Putamen (tissue), 1 donor: Measurements from ENCODE around the gene RAB3C.

ENCODE experiments used
- DNase-seq: peaks from one replicate; pipeline ENCODE4 v3.0.0-alpha.2; 2016; ENCODE audit warnings: low spot score

Gene RAB3C

DNA sequence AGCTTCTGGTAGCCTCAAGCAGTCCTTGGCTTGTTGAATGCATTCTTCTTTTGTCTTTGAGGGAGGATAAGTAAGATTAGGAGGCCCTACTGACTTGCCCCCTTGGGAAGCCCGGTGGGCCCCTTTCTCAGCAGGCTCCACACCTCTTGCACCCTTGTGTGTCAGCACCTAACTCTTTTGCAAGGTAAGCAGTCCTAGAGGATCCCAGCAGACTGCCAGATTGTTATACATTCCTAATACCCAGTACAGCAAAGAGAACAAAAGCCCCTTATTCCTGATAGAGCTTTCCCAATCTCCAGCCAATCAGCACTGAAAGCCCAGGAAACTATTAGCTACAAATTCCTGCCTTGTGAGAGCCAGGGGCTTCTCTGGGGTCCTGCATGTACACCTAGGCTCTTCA, 152.8 kb downstream of the RAB3C start:
- DNase-seq: no peak

DNA sequence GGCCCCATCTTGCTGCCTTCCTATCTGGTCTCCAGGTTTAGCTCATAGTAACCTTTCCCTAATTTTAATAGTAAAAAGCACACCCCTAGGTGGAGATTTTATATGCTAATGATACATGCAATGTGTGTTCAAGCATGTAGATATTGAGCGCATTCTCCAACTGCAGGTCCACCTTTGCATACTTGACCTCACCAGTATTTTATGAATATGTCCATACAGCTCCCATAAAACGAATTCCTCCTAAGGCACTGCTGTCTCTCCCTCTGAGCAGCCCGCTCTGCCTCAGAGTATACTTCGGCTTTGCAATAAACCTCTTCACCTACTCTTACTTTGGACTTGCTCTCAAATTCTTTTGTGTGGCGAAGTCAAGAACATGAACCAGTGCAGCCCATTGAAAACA, 153.3 kb downstream of the RAB3C start:
- no peak for DNase-seq

DNA sequence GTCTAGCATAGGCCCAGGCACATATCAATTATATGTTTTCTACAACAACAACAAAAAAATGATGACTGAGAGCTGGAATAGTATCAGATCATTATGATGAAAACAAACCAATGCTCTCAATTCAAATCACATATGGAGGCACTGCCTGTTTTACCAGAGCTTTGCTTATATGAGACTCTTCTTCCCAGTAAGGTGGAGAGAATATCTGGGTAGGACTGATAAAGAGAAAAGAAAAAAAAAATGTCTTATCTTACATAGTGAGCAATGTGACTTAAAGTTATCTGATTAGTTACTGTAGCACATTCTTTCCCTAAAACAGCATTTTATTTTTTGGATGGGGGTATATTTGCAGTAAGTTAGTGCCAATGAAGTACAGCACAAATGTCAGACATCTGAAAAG, 154.8 kb downstream of the RAB3C start:
- DNase-seq: no peak

DNA sequence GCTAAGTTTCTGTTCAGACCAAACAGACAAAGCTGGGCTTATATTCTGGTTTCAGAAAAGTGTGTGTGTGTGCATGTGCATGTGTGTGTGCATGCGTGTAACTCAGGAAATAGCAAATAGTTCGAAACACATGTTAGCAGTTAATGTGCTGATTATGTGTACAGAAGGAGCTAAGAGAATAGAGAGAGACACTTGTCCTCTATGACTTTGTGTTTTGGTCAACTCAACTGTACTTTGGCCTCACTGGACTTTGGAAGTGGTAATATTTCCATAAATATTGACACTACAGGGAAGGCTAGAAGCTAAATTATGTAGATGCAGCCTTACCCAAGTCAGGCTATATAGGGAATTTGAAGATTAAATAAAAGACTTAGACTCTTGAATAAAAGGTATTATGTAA, 155.5 kb downstream of the RAB3C start:
- DNase-seq: no peak

DNA sequence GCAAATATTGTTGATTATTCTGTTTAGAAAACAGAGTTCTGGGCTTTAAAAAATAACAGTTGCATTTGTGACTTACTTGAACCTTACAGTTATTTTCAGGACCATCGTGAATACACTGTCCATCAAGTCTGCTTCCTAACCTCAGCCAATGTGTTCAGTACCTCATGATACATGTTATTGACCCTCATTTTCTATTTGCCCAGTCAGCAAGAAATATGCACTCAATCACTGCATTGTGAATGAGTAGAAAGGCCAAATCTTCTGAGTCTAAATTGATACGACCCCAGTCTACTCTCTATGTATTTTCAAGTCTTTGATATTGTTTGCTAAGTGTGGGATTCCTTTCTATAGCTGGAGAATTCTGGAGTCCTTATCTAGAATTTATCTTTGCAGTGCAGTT, 156.2 kb downstream of the RAB3C start:
- DNase-seq: no peak

DNA sequence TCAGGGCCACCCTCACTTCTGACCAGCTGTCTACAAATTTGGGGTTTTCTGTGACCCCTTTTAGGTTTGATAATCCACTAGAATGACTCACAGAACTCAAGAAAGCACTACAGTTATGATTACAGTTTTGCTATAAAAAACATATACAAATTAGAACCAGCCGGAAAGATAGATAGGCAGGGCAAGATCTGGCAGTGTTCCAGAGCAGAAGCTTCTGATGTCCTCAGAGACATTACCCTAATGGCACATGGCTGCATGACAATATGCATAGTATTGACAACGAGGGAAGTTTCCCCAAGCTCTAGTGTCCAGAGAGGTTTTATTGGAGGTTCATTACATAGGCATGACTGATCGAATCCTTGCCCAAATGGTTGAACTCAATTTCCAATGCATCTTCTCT, 158.1 kb downstream of the RAB3C start:
- no peak for DNase-seq

DNA sequence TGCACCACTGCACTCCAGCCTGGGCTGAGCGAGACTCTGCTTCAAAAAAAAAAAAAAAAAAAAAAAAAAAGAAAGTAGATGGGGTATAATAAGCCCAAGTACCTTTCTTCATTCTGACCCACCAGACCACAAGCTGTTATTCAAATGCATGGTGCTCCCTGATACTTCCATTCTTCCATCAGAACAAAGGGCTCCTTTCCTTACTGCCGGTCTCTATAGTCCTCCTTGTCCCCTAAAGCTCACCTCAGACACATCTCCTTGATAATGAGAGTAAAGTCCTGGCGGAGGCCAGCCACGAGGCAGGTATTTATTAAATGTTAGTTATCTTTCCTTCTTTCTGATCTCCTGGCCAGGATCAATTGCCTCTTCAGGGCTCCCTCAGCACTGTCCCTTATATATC, 162.5 kb downstream of the RAB3C start:
- DNase-seq: no peak

DNA sequence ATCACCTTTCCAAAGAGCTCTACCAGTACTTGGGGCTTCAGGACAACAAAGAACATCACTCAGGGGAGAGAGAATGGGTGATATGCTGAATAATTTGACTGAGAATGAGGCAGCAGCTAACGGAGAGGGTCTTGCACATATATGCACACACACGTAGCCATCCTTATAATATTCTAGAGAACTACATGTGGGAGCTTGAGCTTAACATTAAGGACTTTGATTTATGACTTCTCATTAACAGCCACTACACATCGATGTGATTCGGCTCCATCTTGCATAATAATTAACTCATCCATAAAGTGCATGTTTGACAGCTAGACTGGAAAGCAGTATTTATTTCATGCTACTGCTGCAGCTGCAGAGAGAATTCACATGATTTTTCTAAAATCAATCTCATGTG, 163.4 kb downstream of the RAB3C start:
- no peak for DNase-seq

DNA sequence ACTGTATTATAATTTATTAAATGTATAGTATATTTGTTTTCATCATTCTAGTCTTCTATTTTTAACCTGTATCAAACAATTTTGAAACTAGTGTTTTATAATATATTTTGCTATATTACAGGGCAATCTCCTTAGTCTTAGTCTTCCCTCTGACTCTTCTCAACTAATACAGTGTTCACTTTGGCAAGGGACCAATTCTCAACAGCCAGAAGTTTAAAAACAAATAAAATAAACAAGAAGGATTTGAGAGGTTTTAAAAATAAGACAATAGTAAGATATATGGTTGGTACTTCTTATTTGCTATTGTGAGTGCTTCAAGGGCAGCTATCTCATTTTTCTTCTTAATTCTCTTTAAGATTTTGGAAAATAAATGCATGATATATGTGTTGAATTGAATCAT, 167.2 kb downstream of the RAB3C start:
- DNase-seq: no peak

DNA sequence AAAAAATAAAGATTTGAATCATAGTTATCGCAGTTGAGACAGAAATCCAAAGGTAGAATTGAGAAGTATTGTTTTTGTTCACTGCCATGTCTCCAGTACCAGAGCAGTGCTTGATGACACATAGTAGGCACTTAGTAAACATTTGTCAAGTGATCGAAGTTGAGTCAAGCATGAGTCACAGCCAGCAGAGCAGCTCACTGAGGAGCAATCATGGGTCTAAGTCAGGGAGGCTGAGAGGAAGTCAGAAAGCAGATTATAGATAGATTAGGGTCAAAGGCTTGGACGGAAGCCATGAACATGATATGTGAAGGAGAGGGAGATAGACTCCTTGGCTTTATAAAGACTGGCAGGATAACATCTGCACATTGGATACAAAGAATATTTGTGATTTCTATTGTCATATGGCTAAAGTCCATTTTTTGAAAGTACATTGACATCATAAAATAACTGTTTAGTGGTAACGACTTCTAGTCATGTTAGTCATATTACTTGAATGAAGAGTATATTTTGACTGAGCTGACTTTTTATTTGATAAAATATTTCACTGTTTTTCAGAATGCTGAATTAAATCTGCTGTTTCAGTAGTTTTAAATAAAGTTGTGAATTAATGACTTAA, 168.5 kb downstream of the RAB3C start:
- no peak for DNase-seq

DNA sequence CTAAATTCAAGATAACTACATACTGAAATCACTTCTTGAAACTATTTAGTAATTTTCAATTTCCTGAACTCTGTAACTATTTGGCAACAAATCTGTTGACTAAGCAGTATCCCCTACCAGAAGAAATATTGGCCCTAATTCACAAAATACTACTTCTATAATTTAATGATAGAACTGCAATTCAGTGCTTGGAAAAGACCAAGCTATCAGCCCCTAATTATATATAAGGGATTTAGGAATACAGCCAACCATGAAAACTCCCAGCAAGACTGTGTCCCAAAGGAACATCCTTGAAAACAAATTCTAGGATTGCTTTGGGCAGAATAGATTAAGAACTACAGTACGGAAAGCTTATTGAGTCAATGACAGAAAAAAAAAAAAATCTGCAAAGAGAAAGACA, 169.2 kb downstream of the RAB3C start:
- DNase-seq: no peak

DNA sequence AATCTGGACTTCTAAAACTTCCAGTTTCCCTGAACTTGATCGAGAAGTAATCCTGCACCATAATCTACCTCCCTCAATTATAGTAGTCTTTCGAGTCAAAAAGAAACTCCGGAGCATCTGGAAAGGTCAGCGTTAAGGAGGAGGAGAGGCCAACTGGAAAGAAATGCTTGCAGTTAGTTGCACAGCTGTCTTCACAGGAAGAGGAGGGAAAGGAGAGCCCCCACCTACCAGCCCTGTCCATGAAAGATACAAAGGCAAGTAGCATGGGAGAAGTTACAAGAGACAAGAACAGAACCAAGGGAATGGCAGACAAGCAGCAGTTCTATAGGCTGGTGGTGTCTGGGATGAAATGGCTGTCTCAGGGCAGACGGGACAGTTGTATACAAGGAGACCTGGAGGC, 170.6 kb downstream of the RAB3C start:
- no peak for DNase-seq

DNA sequence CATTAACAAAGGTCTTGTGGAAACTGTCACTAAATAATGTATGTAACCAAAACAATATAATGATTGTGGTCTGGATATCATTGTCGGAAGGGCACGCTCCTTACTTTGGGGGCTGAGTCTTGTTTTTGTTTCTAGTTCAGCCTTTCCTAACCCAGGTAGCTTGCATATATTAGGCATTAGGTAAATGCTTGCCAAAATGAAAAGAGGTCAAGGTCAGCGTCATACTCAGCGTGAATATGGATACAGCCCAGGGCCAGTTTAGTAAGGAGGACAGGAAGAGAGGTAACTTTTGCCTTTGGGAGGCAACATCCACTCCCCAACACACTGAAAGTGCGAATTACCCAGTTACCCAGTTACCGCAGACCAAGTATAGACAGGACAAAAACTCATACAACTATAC, 171.4 kb downstream of the RAB3C start:
- DNase-seq: no peak

DNA sequence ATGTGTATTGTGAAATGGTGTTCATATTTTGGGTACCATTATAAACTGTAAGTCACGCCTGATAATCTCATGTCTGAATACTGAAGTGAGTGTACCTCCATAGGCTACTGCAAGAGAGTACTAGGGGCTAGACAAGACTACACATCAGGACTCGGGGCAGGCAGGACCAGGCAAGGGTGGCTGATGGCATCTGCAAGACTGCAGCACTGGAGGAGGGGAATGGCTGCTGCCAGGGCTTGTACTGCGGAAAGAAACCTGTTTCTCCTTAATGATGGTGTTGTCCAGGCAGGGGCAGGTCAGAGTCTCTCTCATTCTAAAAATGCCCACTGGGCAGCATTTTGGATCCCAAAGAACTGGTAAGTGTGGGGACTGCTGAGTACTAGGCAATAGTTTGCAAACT, 172.5 kb downstream of the RAB3C start:
- DNase-seq: no peak

DNA sequence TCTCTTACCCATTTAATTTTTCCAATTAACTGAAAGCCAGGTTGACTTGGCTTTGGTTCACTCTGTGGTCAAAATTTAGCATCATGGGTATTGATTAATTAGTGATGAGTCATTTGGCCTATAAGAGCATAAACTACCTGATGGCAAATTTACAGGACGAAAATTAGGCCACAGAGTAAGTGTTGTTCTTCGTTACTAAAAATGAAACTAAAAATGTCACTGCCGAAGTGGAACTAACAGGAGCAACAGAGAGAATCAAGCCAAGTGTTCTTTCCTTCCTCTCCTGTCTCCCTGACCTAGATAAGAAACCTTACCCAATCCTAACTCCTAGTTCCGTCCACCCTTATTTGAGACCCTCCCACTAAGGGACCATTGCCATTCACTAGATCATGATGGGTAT, 176.9 kb downstream of the RAB3C start:
- no peak for DNase-seq

DNA sequence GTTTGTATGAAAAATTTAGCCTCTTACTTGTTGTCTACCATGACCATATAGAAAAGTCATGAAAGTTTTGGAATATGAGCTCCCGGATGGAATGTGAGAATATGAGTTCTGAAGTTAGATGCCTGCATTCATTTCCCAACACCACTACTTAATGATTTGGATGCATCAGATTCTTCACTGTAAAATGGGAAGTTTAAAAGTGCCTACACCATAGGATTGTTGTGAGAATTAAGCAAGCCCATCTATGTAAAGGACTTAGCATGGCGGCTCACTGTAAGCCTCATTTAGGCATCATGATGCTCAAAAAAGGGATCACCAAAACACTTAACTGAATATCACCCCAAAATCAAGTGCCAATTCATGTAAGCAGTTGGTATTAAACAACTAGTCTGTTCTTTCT, 177.3 kb downstream of the RAB3C start:
- DNase-seq: no peak

DNA sequence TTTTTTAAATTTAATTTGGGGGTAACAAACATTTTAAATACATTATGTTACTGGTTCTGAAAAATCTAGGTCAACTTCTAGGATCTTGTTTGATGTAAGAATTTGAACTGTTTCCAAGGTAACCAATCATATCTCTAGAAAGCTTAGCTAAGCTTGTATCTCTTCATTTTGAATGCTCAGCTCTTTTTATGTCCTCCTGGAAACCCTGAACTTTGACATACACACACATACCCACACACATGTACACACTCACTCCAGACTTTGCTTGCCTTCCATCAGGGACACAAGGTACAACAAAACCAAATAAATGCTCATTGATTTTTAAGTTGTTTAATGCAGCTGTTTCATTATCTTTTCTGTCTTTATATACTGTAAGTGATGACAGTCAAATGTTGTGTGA, 178.5 kb downstream of the RAB3C start:
- no peak for DNase-seq

DNA sequence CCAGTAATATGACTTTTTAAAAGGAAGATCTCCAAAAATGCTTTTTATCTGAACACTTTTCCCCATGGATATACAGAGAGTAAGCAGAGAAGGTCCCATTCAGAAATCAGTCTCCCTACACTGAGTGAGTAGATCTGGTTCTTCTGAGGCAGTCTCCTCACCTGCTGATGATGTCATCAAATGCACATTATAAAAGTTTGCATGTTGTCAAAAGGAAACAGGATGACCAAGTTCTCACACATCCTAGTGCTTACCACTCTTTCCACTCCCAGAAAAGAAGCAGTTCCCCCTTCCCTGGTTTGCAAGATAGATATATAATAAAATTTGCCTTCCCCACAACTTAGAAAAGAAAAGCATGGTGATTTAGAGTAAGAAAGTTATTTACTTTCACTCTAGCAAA, 180.5 kb downstream of the RAB3C start:
- no peak for DNase-seq

DNA sequence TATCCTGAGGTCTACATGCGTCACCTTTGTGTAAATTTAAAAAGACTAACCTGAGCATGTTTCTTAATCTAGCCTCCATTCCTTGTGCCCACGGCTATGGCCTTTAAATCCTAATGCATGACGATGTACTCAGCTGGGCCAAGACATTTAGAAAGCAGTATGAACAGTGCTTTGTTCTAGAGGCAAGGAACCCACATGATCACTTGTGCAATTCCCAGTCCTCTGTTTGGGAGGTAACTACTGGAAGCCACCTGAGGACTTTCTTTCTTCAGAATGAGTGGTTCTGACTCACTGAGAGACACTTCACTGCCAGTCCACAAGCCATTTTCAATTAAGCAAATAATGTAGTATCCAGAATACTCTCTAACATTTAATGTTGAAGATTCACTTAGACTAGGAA, 181.3 kb downstream of the RAB3C start:
- no peak for DNase-seq

DNA sequence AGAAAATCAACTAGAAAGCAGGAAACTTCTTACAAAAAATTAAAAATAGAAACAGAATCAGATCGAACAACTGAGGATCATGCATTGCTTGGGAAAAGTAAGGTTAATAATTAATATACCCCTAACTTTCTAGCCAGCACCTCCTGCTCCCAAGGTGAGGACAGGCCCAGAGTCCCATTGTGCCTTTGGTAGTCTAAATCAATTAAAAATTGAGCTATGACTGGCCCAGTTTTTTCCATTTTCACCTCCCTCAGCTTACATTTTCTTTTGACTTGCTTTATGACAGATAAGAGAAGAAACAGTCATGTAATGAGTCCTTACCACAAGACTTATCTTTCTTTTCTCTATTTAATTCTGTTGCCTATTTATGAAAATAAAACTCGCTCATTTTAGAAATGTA, 182.2 kb downstream of the RAB3C start:
- no peak for DNase-seq

DNA sequence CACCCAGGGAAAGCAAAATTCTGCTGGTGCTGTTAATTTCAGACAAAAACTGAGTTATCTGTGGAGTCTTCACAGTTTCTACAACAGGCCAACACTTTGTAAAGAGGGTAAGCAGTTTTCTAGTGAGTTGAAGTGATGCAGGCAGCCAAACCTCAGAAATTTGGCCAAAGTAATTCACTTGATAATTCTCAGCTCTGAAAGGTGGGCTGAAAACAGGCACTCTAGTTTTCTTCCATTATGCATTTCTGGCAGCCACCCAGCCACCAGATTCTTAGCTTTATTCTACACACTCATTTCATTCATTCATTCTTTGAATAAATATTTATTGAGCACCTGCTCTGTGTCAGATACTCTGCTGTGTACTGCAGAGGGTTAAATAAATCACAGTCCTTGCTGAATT, 184.2 kb downstream of the RAB3C start:
- DNase-seq: no peak

DNA sequence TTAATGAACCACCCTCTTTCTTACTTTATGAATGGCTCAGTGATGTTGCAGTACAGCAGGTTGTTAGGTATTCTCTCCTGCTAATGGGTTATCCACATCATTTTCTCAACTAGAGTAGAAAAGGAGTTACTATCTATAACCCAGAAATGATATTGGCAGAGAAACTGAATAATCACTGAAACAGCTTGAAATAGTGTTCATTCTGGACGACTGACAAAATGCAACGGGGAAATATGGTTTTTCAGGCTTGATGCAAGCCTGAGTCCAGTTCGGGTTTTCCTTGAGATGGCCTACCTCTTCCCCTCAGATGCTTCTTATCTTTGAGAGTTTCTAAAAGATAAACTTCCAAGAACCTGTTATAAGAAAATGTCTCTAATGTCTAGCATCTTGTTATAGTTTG, 187.3 kb downstream of the RAB3C start:
- DNase-seq: no peak

DNA sequence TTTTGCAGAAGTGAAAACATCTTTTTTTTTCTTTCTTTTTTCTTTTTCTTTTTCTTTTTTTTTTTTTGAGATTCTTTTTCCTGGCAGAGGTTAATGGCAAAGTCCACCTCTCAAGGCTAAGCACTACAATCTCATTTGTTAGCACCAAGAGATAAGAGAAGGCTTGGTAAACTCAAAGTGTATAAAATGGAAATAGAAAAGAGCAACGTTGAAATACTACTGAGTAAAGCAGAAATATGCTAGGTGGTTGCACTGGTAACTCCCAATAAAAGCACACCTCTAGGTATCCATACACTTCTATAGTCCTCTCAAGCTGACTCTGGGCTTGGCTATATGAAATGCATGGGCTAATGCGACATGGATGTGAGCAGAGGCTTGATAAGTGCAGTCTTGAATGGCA, 188.9 kb downstream of the RAB3C start:
- no peak for DNase-seq

DNA sequence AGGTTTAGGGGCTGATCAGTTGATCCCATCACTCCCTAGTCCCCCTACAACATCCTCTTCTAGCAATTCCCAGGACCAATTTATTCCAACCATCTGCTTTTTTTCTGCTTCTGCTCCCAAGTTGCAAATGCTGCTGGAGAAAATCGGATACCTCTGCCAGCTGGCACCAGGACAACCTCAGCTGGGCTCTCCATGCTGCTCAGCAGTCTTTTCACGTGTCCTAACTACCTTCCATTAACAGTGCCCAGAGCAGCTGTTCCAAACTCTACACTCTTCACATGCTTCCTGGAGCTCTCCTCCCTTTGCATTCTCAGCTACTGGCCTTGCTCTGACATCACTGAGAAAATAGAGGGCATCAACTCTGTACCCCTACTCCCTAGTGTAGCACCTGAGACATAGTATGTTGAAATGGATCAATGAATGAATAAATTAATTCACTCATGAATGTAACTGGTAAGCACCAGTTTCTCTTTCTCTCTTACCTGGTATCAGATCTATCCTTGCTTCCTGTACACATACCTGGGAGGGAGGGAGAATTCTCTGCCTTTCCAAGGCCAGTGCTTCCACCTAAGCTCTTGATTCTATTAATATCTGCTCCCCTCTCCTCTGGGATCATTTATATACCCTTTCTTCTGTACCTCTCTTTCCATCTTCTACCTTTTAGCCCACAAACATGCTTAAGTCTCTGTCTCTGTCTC, 191.0 kb downstream of the RAB3C start:
- DNase-seq: peak; percentile 13
